OCI-LY1 (cell line): ENCODE results near the gene C5orf52.

Experiments
- EZH2 ChIP-seq: fragments of 200-600 bp; sonication (generic), shearing (Covaris generic); IDR thresholded peaks from 2 replicates; pipeline ENCODE4 v1.8.0; 2017; ENCODE audit warnings: borderline replicate concordance, mixed run types, mild to moderate bottlenecking, antibody characterized with exemption, low read length, moderate library complexity, mixed read lengths
- TF ChIP-seq, protein P1 (sequence below): fragments of 200-600 bp; sonication (generic), shearing (Covaris generic); IDR thresholded peaks from 2 replicates; pipeline ENCODE4 v1.5.1; 2017; ENCODE audit warnings: mild to moderate bottlenecking, antibody characterized with exemption, low read length, moderate library complexity, mixed read lengths

GRCh38 chr5:157670662-157671591 is at the start of gene C5orf52:
- TF ChIP-seq, protein P1, sequence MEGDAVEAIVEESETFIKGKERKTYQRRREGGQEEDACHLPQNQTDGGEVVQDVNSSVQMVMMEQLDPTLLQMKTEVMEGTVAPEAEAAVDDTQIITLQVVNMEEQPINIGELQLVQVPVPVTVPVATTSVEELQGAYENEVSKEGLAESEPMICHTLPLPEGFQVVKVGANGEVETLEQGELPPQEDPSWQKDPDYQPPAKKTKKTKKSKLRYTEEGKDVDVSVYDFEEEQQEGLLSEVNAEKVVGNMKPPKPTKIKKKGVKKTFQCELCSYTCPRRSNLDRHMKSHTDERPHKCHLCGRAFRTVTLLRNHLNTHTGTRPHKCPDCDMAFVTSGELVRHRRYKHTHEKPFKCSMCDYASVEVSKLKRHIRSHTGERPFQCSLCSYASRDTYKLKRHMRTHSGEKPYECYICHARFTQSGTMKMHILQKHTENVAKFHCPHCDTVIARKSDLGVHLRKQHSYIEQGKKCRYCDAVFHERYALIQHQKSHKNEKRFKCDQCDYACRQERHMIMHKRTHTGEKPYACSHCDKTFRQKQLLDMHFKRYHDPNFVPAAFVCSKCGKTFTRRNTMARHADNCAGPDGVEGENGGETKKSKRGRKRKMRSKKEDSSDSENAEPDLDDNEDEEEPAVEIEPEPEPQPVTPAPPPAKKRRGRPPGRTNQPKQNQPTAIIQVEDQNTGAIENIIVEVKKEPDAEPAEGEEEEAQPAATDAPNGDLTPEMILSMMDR: no peak
- no peak for TF ChIP-seq EZH2
